Activated CD8-positive, alpha-beta T cell treated with anti-CD3 and anti-CD28 coated beads for 36 hours (primary cell): ENCODE measurements around the gene B4GALT5. TPM values are rescaled to one million over a fixed set of nuclear protein-coding genes. Genes with fewer than 3 reads are reported as not detected.
"Not testable (repeated sequence)": the region's sequence is repeated elsewhere in the genome, so short reads cannot be mapped to it uniquely, and the experiment has no call there.

Experiments
- ATAC-seq: fragments of 200-7000 bp; cut with Tn5 transposase; one replicate; pipeline ENCODE4 v1.10.0; 2021; ENCODE audit warnings: mild to moderate bottlenecking, moderate library complexity
- CTCF ChIA-PET: fragments of 350-600 bp; sonication (Branson Sonifier 250); formaldehyde crosslinking; loops from one replicate; lab custom pipeline; 2021; ENCODE audit warnings: antibody characterized with exemption; lab: Charles Lee
- POLR2A ChIA-PET: fragments of 350-600 bp; sonication (Branson Sonifier 250); formaldehyde crosslinking; loops from one replicate; lab custom pipeline; 2021; ENCODE audit warnings: antibody characterized with exemption; lab: Charles Lee
- DNase-seq: peaks from one replicate; pipeline ENCODE4 v3.0.0-alpha.2; 2020
- H3K27ac Mint-ChIP-seq: one replicate; pipeline ENCODE4 v1.8.0; 2021; ENCODE audit warnings: mild to moderate bottlenecking, mixed read lengths
- H3K27me3 Mint-ChIP-seq: one replicate; pipeline ENCODE4 v1.8.0; 2021; ENCODE audit warnings: mixed read lengths
- H3K36me3 Mint-ChIP-seq: one replicate; pipeline ENCODE4 v1.8.0; 2021; ENCODE audit warnings: low read depth, mixed read lengths
- H3K4me1 Mint-ChIP-seq: one replicate; pipeline ENCODE4 v1.8.0; 2021; ENCODE audit warnings: low read depth, mixed read lengths
- H3K4me3 Mint-ChIP-seq: one replicate; pipeline ENCODE4 v1.8.0; 2021; ENCODE audit warnings: mild to moderate bottlenecking, moderate library complexity, mixed read lengths
- H3K9me3 Mint-ChIP-seq: one replicate; pipeline ENCODE4 v1.8.0; 2021; ENCODE audit warnings: mixed read lengths
- intact Hi-C: fragments of 100-400 bp; cut with micrococcal nuclease; formaldehyde crosslinking; loops from one replicate; pipeline ENCODE4 v1.10.0; 2022
- total RNA-seq, 2 experiments: library from RNA; stranded (reverse); gene quantifications; one replicate each; pipeline ENCODE4 v1.2.3, GENCODE V29; 2021
- TF ChIP-seq, protein P1 (sequence below): fragments of 200-600 bp; IDR thresholded peaks from one replicate; pipeline ENCODE4 v1.8.0; 2022; ENCODE audit warnings: antibody characterized with exemption, mild to moderate bottlenecking

B4GALT5 gene
- total RNA-seq, 2 experiments from 2014 or later = 16.5 to 16.8 TPM

DNA sequence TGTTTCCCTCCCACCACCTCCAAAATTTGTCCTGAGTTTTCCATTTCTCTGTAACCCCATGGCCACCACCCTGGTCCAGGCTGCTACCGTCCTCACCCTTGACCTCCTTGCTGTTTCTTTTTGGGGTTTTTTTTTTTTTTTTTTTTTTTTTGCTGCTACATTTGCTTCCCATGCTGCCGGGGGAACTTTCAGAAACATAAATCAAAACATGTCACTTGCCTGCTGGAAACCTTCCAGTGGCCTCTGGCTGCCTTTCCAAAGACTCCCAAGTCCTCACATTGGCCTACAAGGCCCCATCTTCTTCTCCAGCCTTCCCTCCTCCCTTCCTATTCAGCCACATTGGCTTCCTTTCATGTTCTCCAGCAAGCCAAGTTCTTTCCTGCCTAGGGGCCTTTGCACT, 95.4 kb downstream of the B4GALT5 start:
- no peaks in the 10 kb centered on the region for H3K36me3 Mint-ChIP-seq
- TF ChIP-seq, protein P1, sequence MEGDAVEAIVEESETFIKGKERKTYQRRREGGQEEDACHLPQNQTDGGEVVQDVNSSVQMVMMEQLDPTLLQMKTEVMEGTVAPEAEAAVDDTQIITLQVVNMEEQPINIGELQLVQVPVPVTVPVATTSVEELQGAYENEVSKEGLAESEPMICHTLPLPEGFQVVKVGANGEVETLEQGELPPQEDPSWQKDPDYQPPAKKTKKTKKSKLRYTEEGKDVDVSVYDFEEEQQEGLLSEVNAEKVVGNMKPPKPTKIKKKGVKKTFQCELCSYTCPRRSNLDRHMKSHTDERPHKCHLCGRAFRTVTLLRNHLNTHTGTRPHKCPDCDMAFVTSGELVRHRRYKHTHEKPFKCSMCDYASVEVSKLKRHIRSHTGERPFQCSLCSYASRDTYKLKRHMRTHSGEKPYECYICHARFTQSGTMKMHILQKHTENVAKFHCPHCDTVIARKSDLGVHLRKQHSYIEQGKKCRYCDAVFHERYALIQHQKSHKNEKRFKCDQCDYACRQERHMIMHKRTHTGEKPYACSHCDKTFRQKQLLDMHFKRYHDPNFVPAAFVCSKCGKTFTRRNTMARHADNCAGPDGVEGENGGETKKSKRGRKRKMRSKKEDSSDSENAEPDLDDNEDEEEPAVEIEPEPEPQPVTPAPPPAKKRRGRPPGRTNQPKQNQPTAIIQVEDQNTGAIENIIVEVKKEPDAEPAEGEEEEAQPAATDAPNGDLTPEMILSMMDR = no peak
- no peak overlapping the region for H3K4me3 Mint-ChIP-seq
- ChIA-PET POLR2A (interaction anchor here (1.1 kb wide), 1 partner anchor 365 kb away, joined by 3 read pairs; no protein-coding TSS in a partner anchor), CTCF (no interaction called here)
- intact Hi-C loops = loop anchor here (10.0 kb wide), 2 partner anchors 107 to 307 kb away; no protein-coding TSS in a partner anchor
- H3K27me3 Mint-ChIP-seq = peaks cover 7% of the 10 kb centered on the region
- no peak overlapping the region for H3K27ac Mint-ChIP-seq
- H3K4me1 Mint-ChIP-seq = no peaks in the 10 kb centered on the region
- DNase-seq (no peak), ATAC-seq (no peak)
- peaks cover 5% of the 10 kb centered on the region for H3K9me3 Mint-ChIP-seq

DNA sequence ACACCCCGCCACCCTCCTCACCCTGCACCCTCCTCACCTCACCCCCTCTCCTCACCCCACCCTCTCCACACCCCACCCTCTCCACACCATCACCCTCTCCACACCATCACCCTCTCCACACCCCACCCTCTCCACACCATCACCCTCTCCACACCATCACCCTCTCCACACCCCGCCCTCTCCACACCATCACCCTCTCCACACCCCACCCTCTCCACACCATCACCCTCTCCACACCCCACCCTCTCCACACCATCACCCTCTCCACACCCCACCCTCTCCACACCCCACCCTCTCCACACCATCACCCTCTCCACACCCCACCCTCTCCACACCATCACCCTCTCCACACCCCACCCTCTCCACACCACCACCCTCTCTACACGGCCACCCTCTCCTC, 96.3 kb downstream of the B4GALT5 start:
- intact Hi-C loops = loop anchor here (2.0 to 10.0 kb wide), 3 partner anchors 107 to 307 kb away; no protein-coding TSS in a partner anchor
- H3K4me1 Mint-ChIP-seq, H3K9me3 Mint-ChIP-seq, H3K27me3 Mint-ChIP-seq, ATAC-seq, CTCF ChIA-PET, H3K4me3 Mint-ChIP-seq, H3K36me3 Mint-ChIP-seq, DNase-seq, H3K27ac Mint-ChIP-seq: not testable (repeated sequence)
- POLR2A ChIA-PET = interaction anchor here (1.1 kb wide), 1 partner anchor 366 kb away, joined by 3 read pairs; no protein-coding TSS in a partner anchor

DNA sequence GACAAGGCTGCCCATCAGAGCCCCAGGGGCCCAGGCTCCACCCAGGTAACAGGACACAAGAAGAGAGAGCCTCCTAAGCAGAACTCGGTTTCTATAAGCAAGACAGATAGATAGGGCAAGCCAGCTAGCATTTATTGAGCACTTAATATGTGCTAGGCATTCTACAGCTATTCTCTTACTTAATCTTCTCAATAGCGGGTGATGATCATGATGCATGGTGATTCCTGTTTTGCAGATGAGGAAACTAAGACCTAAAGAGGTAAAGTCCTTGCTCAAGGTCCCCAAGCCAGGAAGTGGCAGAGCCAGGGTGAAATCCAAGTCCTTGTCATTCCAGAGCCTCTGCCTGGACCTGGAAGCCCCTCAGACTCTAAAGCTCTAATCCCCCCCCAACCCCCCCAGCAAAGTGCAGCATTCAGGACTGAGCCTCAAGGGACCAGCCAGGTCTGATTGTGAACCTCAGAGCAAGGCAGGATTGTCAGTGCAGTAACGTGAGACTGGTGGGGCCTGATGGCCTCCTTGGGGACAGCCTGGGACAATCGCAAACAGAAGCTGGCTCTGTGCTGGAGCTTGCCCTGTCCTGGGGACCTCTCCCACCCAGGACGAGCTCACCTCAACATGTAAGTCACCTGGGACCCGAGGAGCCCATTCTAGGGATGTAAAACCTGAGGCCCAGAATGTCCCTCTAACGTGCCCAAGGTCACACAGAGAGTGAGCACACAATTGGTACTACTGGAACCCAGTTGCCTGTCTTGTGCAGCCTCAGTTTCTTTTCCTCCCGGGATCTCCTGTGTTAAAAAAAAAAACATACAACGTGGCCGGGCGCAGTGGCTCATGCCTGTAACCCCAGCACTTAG, 97.3 kb downstream of the B4GALT5 start:
- intact Hi-C loops = loop anchor here (2.0 to 10.0 kb wide), 3 partner anchors 108 to 308 kb away; no protein-coding TSS in a partner anchor
- H3K36me3 Mint-ChIP-seq = no peaks in the 10 kb centered on the region
- POLR2A ChIA-PET = no interaction called here
- CTCF ChIA-PET = interaction anchor here (0.6 to 1.2 kb wide), 3 partner anchors 13 to 229 kb away, joined by 3 read pairs; no protein-coding TSS in a partner anchor
- TF ChIP-seq, protein P1 = no peak
- DNase-seq (no peak), ATAC-seq (no peak)
- no peaks in the 10 kb centered on the region for H3K4me1 Mint-ChIP-seq
- H3K27ac Mint-ChIP-seq = no peak overlapping the region
- peaks cover under 1% of the 10 kb centered on the region for H3K27me3 Mint-ChIP-seq
- no peak overlapping the region for H3K4me3 Mint-ChIP-seq
- no peaks in the 10 kb centered on the region for H3K9me3 Mint-ChIP-seq

DNA sequence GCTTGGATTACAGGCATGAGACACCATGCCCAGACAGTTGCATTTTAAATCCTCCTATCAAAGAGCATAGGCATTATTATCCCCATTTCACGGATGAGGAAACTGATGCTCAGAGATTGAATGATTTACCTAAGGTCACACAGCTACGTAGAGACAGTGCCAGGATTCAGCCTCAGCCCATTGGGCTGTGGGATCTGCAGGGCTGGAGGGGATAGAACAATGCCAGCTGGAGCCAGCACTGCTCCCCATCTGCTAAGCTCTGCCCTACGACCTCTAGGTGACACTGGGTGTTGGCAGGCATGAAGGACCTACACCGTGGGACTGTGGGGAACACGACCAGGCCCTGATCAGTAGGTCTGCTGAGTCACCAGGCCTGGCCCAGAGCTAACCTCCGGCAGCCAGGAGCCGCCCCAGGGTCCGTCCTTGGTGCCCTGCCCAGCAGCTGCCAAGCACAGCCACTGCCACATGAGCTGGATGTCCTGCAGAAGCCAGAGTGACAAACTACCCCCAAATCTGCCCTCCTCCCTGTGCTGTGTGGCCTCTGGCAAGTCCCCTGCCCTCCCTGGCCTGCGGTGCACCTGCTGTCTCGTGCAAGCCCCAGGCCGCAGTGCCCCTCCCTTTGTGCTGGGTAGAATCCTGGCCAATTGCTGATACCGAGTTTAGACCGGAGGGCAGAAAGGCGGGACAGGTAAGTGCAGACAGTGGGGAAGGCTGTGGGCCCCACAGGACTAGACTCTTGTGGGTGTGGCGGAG, 98.1 kb downstream of the B4GALT5 start:
- H3K9me3 Mint-ChIP-seq = no peaks in the 10 kb centered on the region
- peaks cover 5% of the 10 kb centered on the region for H3K4me1 Mint-ChIP-seq
- CTCF ChIA-PET = interaction anchor here (1.2 to 1.9 kb wide), 2 partner anchors 12 to 231 kb away, joined by 3 to 11 read pairs; no protein-coding TSS in a partner anchor
- POLR2A ChIA-PET = interaction anchor here (0.6 to 0.8 kb wide), 2 partner anchors 15 to 74 kb away, joined by 3 read pairs; no protein-coding TSS in a partner anchor
- no peak overlapping the region for H3K4me3 Mint-ChIP-seq
- no peak overlapping the region for H3K27ac Mint-ChIP-seq
- no peaks in the 10 kb centered on the region for H3K27me3 Mint-ChIP-seq
- no peaks in the 10 kb centered on the region for H3K36me3 Mint-ChIP-seq
- intact Hi-C loops = loop anchor here (2.0 to 10.0 kb wide), 3 partner anchors 109 to 309 kb away; no protein-coding TSS in a partner anchor
- TF ChIP-seq, protein P1 = no peak
- ATAC-seq = no peak
- DNase-seq = no peak

DNA sequence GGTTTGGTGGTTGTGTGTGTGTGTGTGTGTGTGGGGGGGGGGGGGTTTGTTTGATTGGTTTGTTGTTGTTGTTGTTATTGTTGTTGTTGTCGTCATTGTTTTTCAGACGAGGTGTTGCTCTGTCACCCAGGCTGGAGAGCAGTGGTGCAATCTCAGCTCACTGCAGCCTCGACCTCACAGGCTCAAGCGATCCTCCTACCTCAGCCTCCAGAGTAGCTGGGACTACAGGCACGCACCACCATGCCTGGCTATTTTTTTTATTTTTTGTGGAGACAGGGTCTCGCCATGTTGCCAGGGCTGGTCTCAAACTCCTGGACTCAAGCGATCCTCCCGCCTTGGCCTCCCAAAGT, 98.7 kb downstream of the B4GALT5 start:
- CTCF ChIA-PET = interaction anchor here (1.9 kb wide), 1 partner anchor 231 kb away, joined by 11 read pairs; no protein-coding TSS in a partner anchor
- H3K36me3 Mint-ChIP-seq, ATAC-seq, H3K4me3 Mint-ChIP-seq, H3K9me3 Mint-ChIP-seq, DNase-seq, H3K4me1 Mint-ChIP-seq, H3K27ac Mint-ChIP-seq, H3K27me3 Mint-ChIP-seq: not testable (repeated sequence)
- intact Hi-C loops = loop anchor here (10.0 kb wide), 2 partner anchors 110 to 310 kb away; no protein-coding TSS in a partner anchor
- POLR2A ChIA-PET = interaction anchor here (0.6 to 0.8 kb wide), 2 partner anchors 16 to 74 kb away, joined by 3 read pairs; no protein-coding TSS in a partner anchor
